HEK293T (cell line): ENCODE data around the gene STOML1.

ENCODE experiments used
- ELF4 ChIP-seq: fragments of 450-650 bp; IDR thresholded peaks from 2 replicates; pipeline ENCODE4 v1.6.1; 2017; ENCODE audit warnings: antibody characterized with exemption
- FOXA1 ChIP-seq: fragments of 450-650 bp; IDR thresholded peaks from 2 replicates; pipeline ENCODE4 v1.6.1; 2016; ENCODE audit warnings: mild to moderate bottlenecking

GRCh38 chr15:73986055-73986775 is 5.9 kb downstream of the STOML1 start:
- no peak for TF ChIP-seq FOXA1
- no peak for TF ChIP-seq ELF4
